GM18511 (cell line): Measurements from ENCODE around the gene SMIM38.

ENCODE experiments used
- ATAC-seq: cut with Tn5 transposase; IDR thresholded peaks from one replicate; pipeline ENCODE4 v1.9.1; 2021; ENCODE audit warnings: mild to moderate bottlenecking, moderate library complexity; ENCODE audit not compliant: unreplicated experiment

Gene SMIM38

DNA sequence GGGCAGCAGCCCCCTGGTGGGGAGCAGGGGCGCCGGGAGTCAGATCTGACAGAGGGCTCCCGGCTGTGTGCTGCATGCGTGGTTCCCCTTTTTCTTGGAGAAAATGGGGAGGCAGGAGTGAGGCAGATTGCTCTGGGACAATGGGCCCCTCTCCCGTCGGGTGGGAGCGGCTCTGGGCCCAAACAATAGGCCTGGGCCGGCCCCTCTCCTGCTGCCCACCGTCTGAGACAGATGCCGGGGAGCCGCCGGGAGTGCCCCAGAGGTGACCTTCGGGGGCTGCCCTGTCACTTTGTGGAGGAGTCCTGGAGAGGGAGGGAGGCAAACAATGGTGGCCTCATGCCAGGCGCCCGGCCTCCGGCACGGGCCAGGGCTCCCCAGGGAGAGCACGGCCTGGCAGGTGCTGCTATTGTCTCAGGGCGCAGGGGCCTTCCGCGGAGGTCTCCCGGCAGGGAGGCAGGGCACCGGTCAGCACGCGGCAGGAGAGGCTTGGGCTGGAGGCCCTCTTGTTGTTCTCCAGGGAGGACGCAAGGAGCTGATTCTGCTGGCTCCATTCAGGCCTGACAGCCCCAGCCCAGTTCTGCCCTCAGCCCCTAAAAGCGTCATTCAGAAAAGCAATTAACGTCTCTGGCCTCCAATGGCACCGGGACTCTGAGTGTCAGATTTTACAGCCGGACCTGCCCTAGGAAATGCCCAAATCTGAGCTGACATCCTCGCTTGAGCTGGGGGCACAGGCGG, 44.8 kb downstream of the SMIM38 start:
- no peak for ATAC-seq

DNA sequence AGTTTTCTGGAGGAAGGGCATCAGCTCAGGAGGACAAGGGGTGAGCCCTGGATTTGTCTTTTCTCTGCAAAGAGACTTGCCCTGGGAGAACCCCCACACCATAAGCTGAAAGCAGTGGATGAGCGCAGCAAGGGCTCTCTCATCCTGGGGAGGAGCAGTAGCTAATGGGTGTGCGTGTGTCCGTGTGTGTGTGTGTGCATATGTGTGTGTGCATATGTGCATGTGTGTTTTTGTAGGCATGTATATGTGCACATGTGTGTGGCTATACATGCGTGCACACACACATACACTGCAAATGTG, 45.3 kb downstream of the SMIM38 start:
- no peak for ATAC-seq

- ATAC-seq: no peak
Observed at GRCh38 chr11:69201764-69202370, 46.1 kb downstream of the SMIM38 start.

DNA sequence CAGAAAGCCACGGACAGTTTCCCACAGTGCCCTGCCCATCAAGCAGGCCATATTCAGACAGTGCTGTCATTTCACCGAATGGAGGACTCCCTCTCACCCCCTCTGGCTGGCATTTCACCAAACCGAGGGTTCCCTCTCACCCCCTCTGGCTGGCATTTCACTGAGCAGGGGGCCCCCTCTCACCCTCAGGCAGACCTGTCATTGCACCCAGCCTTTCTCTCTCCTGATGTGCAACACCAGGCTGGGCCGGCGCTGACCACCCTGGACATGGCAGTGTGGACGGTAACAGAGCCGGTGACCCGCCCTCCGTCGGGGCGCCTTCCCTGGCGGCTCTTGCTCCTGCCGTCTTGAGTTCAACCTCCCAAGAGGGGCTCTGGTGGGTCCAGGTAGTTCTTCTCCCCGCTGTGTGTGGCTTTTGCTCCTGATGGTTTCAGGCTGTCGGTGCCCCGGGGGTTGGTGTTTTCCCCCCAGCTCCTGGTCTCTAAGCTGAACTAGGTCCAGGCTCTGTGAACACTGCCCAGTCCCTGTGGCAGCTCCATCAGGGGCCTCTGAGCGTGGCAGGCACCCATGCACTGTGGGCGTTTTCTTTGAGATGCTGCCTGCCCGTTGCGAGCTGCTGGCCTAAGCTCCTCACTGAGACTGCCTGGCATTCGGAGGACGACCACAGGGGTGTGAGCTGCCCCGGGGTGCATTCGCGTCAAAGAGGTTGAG, 46.9 kb downstream of the SMIM38 start:
- ATAC-seq: no peak

- no peak for ATAC-seq
Observed at GRCh38 chr11:69203381-69203780, 47.6 kb downstream of the SMIM38 start.

- no peak for ATAC-seq
Observed at GRCh38 chr11:69203901-69204245, 48.1 kb downstream of the SMIM38 start.

- no peak for ATAC-seq
Observed at GRCh38 chr11:69204246-69204940, 48.7 kb downstream of the SMIM38 start.

GRCh38 chr11:69204941-69205742, 49.4 kb downstream of the SMIM38 start:
- no peak for ATAC-seq
